HG03159 (cell line): Measurements from ENCODE around the gene PPIP5K2.
"Not testable (repeated sequence)": the region's sequence is repeated elsewhere in the genome, so short reads cannot be mapped to it uniquely, and the experiment has no call there.

ENCODE experiments used
- ATAC-seq: cut with Tn5 transposase; IDR thresholded peaks from one replicate; pipeline ENCODE4 v1.9.1; 2021; ENCODE audit warnings: mild to moderate bottlenecking, moderate library complexity; ENCODE audit not compliant: unreplicated experiment

The PPIP5K2 gene

GRCh38 chr5:103120607-103121200 is 603 bp downstream of the PPIP5K2 start:
- ATAC-seq: no peak

GRCh38 chr5:103122242-103122641 is 2.1 kb downstream of the PPIP5K2 start:
- no peak for ATAC-seq

- no peak for ATAC-seq
These were observed 6.5 kb downstream of the PPIP5K2 start for GRCh38 chr5:103126557-103126956.

GRCh38 chr5:103127292-103127817 is 7.3 kb downstream of the PPIP5K2 start:
- ATAC-seq: no peak

GRCh38 chr5:103128202-103128601 is 8.1 kb downstream of the PPIP5K2 start:
- no peak for ATAC-seq

GRCh38 chr5:103132684-103133083 is 12.6 kb downstream of the PPIP5K2 start:
- ATAC-seq: no peak

GRCh38 chr5:103133231-103133630 is 13.1 kb downstream of the PPIP5K2 start:
- no peak for ATAC-seq

- ATAC-seq: no peak
These were observed 15.4 kb downstream of the PPIP5K2 start for GRCh38 chr5:103135461-103135860.

GRCh38 chr5:103138202-103138690 is 18.1 kb downstream of the PPIP5K2 start:
- ATAC-seq: no peak

- ATAC-seq: peak; percentile 98
These were observed 19.3 kb downstream of the PPIP5K2 start for GRCh38 chr5:103139264-103139865.

GRCh38 chr5:103142132-103142531 is 22.0 kb downstream of the PPIP5K2 start:
- not testable (repeated sequence) for ATAC-seq

GRCh38 chr5:103145196-103145595 is 25.1 kb downstream of the PPIP5K2 start:
- no peak for ATAC-seq

GRCh38 chr5:103148213-103148612 is 28.1 kb downstream of the PPIP5K2 start:
- ATAC-seq: no peak

- no peak for ATAC-seq
These were observed 31.1 kb downstream of the PPIP5K2 start for GRCh38 chr5:103151156-103151555.

- no peak for ATAC-seq
These were observed 46.6 kb downstream of the PPIP5K2 start for GRCh38 chr5:103166706-103167105.

- no peak for ATAC-seq
These were observed 54.0 kb downstream of the PPIP5K2 start for GRCh38 chr5:103174147-103174546.

- ATAC-seq: no peak
These were observed 57.4 kb downstream of the PPIP5K2 start for GRCh38 chr5:103177543-103177942.

GRCh38 chr5:103178167-103178566 is 58.1 kb downstream of the PPIP5K2 start:
- ATAC-seq: peak; percentile 52

GRCh38 chr5:103186152-103186551 is 66.1 kb downstream of the PPIP5K2 start:
- ATAC-seq: no peak

GRCh38 chr5:103188436-103188835 is 68.3 kb downstream of the PPIP5K2 start:
- no peak for ATAC-seq

- no peak for ATAC-seq
These were observed 83.1 kb downstream of the PPIP5K2 start for GRCh38 chr5:103203226-103203625.

- ATAC-seq: not testable (repeated sequence)
These were observed 84.9 kb downstream of the PPIP5K2 start for GRCh38 chr5:103204990-103205389.
